ENCODE data around the gene USP49. TPM values are rescaled to one million over a fixed set of nuclear protein-coding genes. Genes with fewer than 3 reads are reported as not detected.
"Not testable (repeated sequence)": the region's sequence is repeated elsewhere in the genome, so short reads cannot be mapped to it uniquely, and the experiment has no call there.

USP49 gene
- total RNA-seq, 1 donor from 2014 or later, result 6.3 TPM

DNA sequence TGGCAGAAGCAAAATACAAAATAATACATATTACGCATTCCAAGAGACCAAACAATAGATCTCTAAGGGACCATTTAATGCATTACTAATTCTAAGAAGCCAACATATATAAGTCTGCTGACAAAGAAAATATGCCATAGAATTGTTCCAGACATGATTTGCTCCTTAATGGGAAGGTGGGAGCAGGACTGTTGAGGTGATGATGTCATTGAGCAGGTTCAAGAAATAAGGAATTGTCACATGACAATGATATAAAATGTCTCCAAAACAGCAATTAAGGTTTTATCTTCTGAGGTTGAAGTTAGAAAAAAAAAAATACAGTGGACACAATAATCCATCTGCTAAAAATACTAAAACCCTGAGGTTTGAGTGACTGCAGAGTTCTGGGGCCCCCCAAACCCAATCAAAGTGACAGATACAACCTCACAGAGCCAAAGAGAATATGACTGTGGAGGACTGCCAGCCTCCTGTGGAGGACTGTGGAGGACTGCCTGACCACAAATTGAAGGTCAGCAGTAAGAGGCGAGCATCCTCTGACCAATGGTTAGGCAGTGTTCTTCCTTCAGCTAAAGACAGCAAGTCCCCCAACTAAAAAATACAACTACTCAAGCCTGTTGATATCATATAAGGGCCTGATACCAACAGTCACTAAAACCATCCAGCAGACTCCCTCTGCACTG lies 68.7 kb downstream of the USP49 start:
- intact Hi-C loops (cut with micrococcal nuclease), result no loop called here
- no peak overlapping the region for H3K4me3 Mint-ChIP-seq

GRCh38 chr6:41824571-41825569 lies 70.3 kb downstream of the USP49 start:
- Mint-ChIP-seq H3K27ac (no peak overlapping the region), H3K36me3 (ENCODE audit: low read depth) (no peaks in the 10 kb centered on the region), H3K9me3 (no peaks in the 10 kb centered on the region), H3K4me3 (no peak overlapping the region), H3K4me1 (no peaks in the 10 kb centered on the region), H3K27me3 (no peaks in the 10 kb centered on the region)
- intact Hi-C loops (cut with micrococcal nuclease), result no loop called here
- no peak for DNase-seq

More for the DNA sequence above, 68.7 kb downstream of the USP49 start:
- H3K9me3 Mint-ChIP-seq, result no peaks in the 10 kb centered on the region
- no peaks in the 10 kb centered on the region for H3K4me1 Mint-ChIP-seq
- H3K27ac Mint-ChIP-seq, result no peak overlapping the region
- H3K36me3 Mint-ChIP-seq (ENCODE audit: low read depth), result no peaks in the 10 kb centered on the region
- no peak for DNase-seq
- no peaks in the 10 kb centered on the region for H3K27me3 Mint-ChIP-seq

DNA sequence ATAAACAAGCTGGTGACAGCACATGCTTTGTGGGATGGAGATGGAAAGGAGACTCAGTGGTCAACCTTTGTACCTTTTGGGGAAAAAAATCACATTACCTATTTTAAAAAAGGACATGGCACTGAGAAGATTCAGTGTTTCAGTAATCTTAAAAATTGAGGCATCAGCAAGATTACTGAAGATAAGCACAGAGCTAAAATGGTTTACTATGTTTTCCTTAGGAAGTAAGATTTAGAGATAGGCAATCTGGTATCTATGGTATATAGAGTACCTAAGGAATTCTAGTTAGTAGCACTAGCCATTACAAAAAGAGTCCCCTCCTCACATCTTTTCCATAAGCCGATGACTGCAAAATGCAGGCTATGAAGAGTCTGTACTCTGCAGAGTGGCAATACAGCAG lies 72.0 kb downstream of the USP49 start:
- intact Hi-C loops (cut with micrococcal nuclease), result no loop called here
- Mint-ChIP-seq H3K27me3 (no peaks in the 10 kb centered on the region), H3K36me3 (ENCODE audit: low read depth) (no peaks in the 10 kb centered on the region), H3K4me1 (no peaks in the 10 kb centered on the region), H3K27ac (no peak overlapping the region), H3K4me3 (no peak overlapping the region), H3K9me3 (no peaks in the 10 kb centered on the region)
- DNase-seq, result no peak

GRCh38 chr6:41822021-41822420 lies 73.2 kb downstream of the USP49 start:
- intact Hi-C loops (cut with micrococcal nuclease), result no loop called here
- DNase-seq, result no peak
- H3K9me3 Mint-ChIP-seq, result no peaks in the 10 kb centered on the region
- H3K4me1 Mint-ChIP-seq, result no peaks in the 10 kb centered on the region
- no peak overlapping the region for H3K4me3 Mint-ChIP-seq
- H3K27me3 Mint-ChIP-seq, result no peaks in the 10 kb centered on the region
- H3K27ac Mint-ChIP-seq, result no peak overlapping the region
- H3K36me3 Mint-ChIP-seq (ENCODE audit: low read depth), result no peaks in the 10 kb centered on the region

- Mint-ChIP-seq H3K4me3 (no peak overlapping the region), H3K36me3 (ENCODE audit: low read depth) (no peaks in the 10 kb centered on the region), H3K27me3 (no peaks in the 10 kb centered on the region), H3K9me3 (no peaks in the 10 kb centered on the region), H3K4me1 (no peaks in the 10 kb centered on the region), H3K27ac (no peak overlapping the region)
- intact Hi-C loops (cut with micrococcal nuclease), result no loop called here
- DNase-seq, result no peak
Measured at GRCh38 chr6:41821266-41821665, 73.9 kb downstream of the USP49 start.

DNA sequence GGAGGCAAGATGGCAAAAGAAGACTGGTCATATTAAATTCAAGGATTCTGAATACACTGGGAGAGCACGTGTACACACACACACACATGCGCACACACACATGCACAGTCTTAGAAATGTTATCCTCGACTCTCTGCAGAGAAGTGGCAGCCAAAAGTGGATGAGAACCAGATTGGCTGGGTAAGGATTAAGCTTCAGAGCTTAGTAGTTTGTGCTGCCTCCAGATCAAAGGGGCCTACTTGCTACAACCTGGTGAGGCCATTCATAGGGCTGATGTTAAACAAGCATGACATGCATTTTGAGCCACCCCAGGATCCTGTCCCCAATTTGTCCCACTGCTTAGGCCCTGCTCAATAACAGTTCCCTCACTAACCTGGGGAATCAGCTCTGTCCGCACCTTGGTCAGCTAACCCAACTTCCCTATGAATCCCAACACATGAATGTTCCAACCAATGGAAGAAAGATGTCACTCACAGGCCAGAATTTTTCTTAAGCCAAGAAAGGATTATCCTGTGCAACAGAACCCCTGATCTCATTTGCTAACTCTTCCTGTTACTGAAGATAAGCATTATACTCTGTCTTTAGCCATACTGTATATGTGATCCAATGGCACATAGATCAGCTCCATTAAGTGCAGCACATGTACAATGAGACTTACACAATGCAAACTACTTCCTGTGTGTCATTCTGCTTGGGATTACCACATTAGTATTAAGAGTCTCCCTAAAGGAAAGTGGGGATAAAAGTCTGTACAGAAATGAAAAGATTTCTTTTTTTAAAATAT lies 76.7 kb downstream of the USP49 start:
- H3K27ac Mint-ChIP-seq, result no peak overlapping the region
- intact Hi-C loops (cut with micrococcal nuclease), result no loop called here

DNA sequence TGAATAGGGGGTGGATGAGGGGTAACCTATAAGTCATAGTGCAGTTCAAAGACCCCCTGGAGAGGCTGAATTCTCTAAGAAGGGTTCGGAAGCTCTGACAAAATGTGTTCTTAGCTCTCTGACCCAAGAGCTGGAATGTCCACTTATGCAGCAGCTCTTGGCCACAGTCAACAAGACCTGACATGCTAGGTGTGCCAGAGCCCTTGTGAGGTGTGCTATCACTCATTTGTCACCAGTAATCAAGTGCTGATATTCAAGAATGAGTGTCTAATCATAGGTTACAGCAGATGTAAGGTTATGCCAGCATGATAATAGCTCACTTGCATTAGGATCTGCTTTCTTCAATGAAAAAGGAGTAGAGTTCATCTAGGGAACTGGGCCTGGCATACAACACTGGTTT lies 79.6 kb downstream of the USP49 start:
- no peak for DNase-seq
- Mint-ChIP-seq H3K9me3 (no peaks in the 10 kb centered on the region), H3K27ac (no peak overlapping the region), H3K36me3 (ENCODE audit: low read depth) (no peaks in the 10 kb centered on the region), H3K4me3 (no peak overlapping the region), H3K4me1 (no peaks in the 10 kb centered on the region), H3K27me3 (no peaks in the 10 kb centered on the region)
- intact Hi-C loops (cut with micrococcal nuclease), result no loop called here

More for the DNA sequence above, 76.7 kb downstream of the USP49 start:
- H3K4me1 Mint-ChIP-seq, result no peaks in the 10 kb centered on the region
- no peaks in the 10 kb centered on the region for H3K27me3 Mint-ChIP-seq
- no peaks in the 10 kb centered on the region for H3K9me3 Mint-ChIP-seq
- H3K4me3 Mint-ChIP-seq, result no peak overlapping the region
- DNase-seq, result no peak
- H3K36me3 Mint-ChIP-seq (ENCODE audit: low read depth), result no peaks in the 10 kb centered on the region

DNA sequence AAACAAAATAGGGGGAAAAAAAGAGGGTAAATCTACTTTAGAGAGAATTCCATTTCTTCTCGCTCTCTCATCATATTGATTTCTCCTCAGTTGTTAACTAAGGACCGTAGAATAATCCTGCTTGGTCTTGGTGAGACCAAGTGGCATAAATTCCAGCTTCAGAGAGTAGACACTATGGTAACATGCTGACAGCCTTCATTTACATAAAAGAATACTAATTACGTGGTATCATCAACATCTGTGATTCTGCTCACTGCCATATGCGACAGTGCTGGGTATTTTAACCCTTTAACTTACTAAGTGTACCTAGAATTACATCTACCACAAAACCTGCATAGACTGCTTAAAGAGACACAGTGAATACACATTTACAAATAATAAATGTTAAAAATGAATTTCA lies 80.5 kb downstream of the USP49 start:
- H3K4me3 Mint-ChIP-seq, result no peak overlapping the region
- no peaks in the 10 kb centered on the region for H3K9me3 Mint-ChIP-seq
- intact Hi-C loops (cut with micrococcal nuclease), result no loop called here
- no peak for DNase-seq
- H3K4me1 Mint-ChIP-seq, result no peaks in the 10 kb centered on the region
- no peaks in the 10 kb centered on the region for H3K36me3 Mint-ChIP-seq (ENCODE audit: low read depth)
- no peaks in the 10 kb centered on the region for H3K27me3 Mint-ChIP-seq
- H3K27ac Mint-ChIP-seq, result no peak overlapping the region

GRCh38 chr6:41813956-41814355 lies 81.2 kb downstream of the USP49 start:
- H3K4me3 Mint-ChIP-seq, result no peak overlapping the region
- no peak for DNase-seq
- intact Hi-C loops (cut with micrococcal nuclease), result no loop called here
- H3K27ac Mint-ChIP-seq, result no peak overlapping the region
- H3K9me3 Mint-ChIP-seq, result no peaks in the 10 kb centered on the region
- no peaks in the 10 kb centered on the region for H3K27me3 Mint-ChIP-seq
- no peaks in the 10 kb centered on the region for H3K36me3 Mint-ChIP-seq (ENCODE audit: low read depth)
- no peaks in the 10 kb centered on the region for H3K4me1 Mint-ChIP-seq

- Mint-ChIP-seq H3K4me3 (no peak overlapping the region), H3K9me3 (no peaks in the 10 kb centered on the region), H3K27me3 (no peaks in the 10 kb centered on the region), H3K4me1 (no peaks in the 10 kb centered on the region), H3K27ac (no peak overlapping the region), H3K36me3 (ENCODE audit: low read depth) (no peaks in the 10 kb centered on the region)
- intact Hi-C loops (cut with micrococcal nuclease), result no loop called here
- DNase-seq, result no peak
Measured at GRCh38 chr6:41813469-41813868, 81.7 kb downstream of the USP49 start.

DNA sequence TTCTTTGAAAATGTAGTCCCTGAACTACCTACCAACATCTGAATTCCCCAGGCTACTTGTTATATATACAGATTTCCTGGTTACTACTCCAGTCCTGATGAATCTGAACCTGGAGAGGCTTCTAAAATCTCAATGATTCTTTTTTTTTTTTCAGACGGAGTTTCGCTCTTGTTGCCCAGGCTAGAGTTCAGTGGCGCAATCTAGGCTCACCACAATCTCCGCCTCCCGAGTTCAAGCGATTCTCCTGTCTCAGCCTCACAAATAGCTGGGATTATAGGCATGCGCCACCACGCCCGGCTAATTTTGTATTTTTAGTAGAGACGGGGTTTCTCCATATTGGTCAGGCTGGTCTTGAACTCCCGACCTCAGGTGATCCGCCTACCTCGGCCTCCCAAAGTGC lies 83.2 kb downstream of the USP49 start:
- H3K4me3 Mint-ChIP-seq; H3K4me1 Mint-ChIP-seq; DNase-seq; H3K9me3 Mint-ChIP-seq; H3K27me3 Mint-ChIP-seq; H3K27ac Mint-ChIP-seq; H3K36me3 Mint-ChIP-seq (ENCODE audit: low read depth); intact Hi-C loops (cut with micrococcal nuclease): not testable (repeated sequence)

GRCh38 chr6:41811095-41811494 lies 84.1 kb downstream of the USP49 start:
- intact Hi-C loops (cut with micrococcal nuclease), result no loop called here
- H3K27me3 Mint-ChIP-seq, result no peaks in the 10 kb centered on the region
- no peaks in the 10 kb centered on the region for H3K4me1 Mint-ChIP-seq
- no peak overlapping the region for H3K27ac Mint-ChIP-seq
- H3K4me3 Mint-ChIP-seq, result no peak overlapping the region
- H3K36me3 Mint-ChIP-seq (ENCODE audit: low read depth), result no peaks in the 10 kb centered on the region
- H3K9me3 Mint-ChIP-seq, result no peaks in the 10 kb centered on the region
- no peak for DNase-seq

GRCh38 chr6:41805830-41806774 lies 89.1 kb downstream of the USP49 start:
- Mint-ChIP-seq H3K4me1 (peaks cover 1% of the 10 kb centered on the region), H3K27ac (no peak overlapping the region), H3K4me3 (no peak overlapping the region), H3K36me3 (ENCODE audit: low read depth) (no peaks in the 10 kb centered on the region), H3K9me3 (no peaks in the 10 kb centered on the region), H3K27me3 (no peaks in the 10 kb centered on the region)
- intact Hi-C loops (cut with micrococcal nuclease), result loop anchor here (10.0 kb wide), 1 partner anchor 69 kb away; no protein-coding TSS in a partner anchor
- DNase-seq, result no peak
